ENCODE results near the gene TULP4.
"Not testable (repeated sequence)": the region's sequence is repeated elsewhere in the genome, so short reads cannot be mapped to it uniquely, and the experiment has no call there.

The TULP4 gene

GRCh38 chr6:158398252-158399024, 86.2 kb downstream of the TULP4 start:
- DNase-seq: no peak

- DNase-seq: no peak
Observed at GRCh38 chr6:158399040-158399700, 86.9 kb downstream of the TULP4 start.

- DNase-seq: no peak
Observed at GRCh38 chr6:158402184-158402583, 89.9 kb downstream of the TULP4 start.

- DNase-seq: not testable (repeated sequence)
Observed at GRCh38 chr6:158405321-158405831, 93.1 kb downstream of the TULP4 start.

- no peak for DNase-seq
Observed at GRCh38 chr6:158405933-158406332, 93.7 kb downstream of the TULP4 start.

GRCh38 chr6:158406736-158407135, 94.5 kb downstream of the TULP4 start:
- DNase-seq: no peak

- no peak for DNase-seq
Observed at GRCh38 chr6:158408013-158408412, 95.7 kb downstream of the TULP4 start.

- DNase-seq: peak; percentile 66
Observed at GRCh38 chr6:158408552-158409130, 96.4 kb downstream of the TULP4 start.

- DNase-seq: peak; percentile 89
Observed at GRCh38 chr6:158409451-158409850, 97.2 kb downstream of the TULP4 start.

- DNase-seq: no peak
Observed at GRCh38 chr6:158410784-158411183, 98.5 kb downstream of the TULP4 start.

- no peak for DNase-seq
Observed at GRCh38 chr6:158411998-158412397, 99.7 kb downstream of the TULP4 start.

GRCh38 chr6:158413028-158413427, 100.8 kb downstream of the TULP4 start:
- DNase-seq: no peak

GRCh38 chr6:158413814-158414565, 101.7 kb downstream of the TULP4 start:
- no peak for DNase-seq

- DNase-seq: no peak
Observed at GRCh38 chr6:158414851-158415262, 102.6 kb downstream of the TULP4 start.

GRCh38 chr6:158415666-158416065, 103.4 kb downstream of the TULP4 start:
- no peak for DNase-seq

GRCh38 chr6:158416883-158417759, 104.9 kb downstream of the TULP4 start:
- DNase-seq: no peak

- DNase-seq: no peak
Observed at GRCh38 chr6:158417760-158418098, 105.5 kb downstream of the TULP4 start.

- DNase-seq: peak; percentile 77
Observed at GRCh38 chr6:158418501-158418900, 106.2 kb downstream of the TULP4 start.

GRCh38 chr6:158419339-158419909, 107.2 kb downstream of the TULP4 start:
- DNase-seq: no peak

GRCh38 chr6:158421381-158421780, 109.1 kb downstream of the TULP4 start:
- no peak for DNase-seq

GRCh38 chr6:158422629-158423238, 110.5 kb downstream of the TULP4 start:
- no peak for DNase-seq
